GM12875 (cell line): ENCODE results near the gene PCDHB8.
A peak's percentile ranks its signal among the peaks of the same experiment; 100 is the strongest.
"Not testable (repeated sequence)": the region's sequence is repeated elsewhere in the genome, so short reads cannot be mapped to it uniquely, and the experiment has no call there.

Experiments used
- H3K4me3 ChIP-seq: one replicate; pipeline ENCODE4 v1.5.1; 2011; ENCODE audit warnings: low read depth, low read length, control low read depth
- CTCF ChIP-seq: IDR thresholded peaks from 2 replicates; pipeline ENCODE4 v1.5.1; 2011; ENCODE audit warnings: low read depth, mild to moderate bottlenecking, control low read depth, inconsistent platforms, low read length, moderate library complexity, borderline replicate concordance; ENCODE audit not compliant: insufficient read depth

The PCDHB8 gene

DNA sequence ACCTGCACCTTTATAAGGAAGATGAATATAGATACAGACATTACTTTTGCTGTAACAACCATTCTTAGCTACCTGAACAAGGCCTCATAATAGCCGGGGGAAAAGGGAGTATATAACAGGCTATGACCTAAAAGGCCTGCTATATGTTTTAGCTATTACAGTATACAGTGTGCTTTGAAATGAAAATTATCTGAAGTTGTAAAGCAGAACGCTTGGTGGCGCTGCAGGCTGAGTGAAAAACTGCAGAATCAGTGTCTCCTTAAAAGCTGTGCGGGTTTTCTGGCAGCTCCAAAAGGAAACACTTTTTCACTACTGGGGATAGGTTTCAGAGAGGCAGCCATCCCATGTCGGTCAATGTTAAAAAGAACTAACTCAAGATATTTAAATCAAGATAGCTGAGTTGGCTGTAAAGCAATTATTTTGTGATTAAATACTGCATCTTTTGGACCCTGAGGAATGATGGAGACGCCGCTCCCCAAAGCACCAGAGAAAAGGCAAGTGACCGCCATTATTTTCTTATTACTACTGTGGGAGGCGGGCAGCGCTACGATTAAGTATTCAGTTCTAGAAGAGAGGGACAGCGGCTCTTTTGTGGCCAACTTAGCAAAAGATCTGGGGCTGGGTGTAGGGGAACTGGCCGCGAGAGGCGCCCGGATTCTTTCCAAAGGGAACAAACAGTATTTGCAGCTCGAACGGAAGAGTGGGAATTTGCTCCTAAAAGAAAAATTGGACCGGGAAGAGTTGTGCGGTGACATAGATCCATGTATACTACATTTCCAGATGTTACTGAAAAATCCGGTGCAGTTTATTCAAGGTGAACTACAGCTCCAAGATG, 21.8 kb upstream of the PCDHB8 start:
- no peak for TF ChIP-seq CTCF
- H3K4me3 ChIP-seq, result no peak overlapping the region

DNA sequence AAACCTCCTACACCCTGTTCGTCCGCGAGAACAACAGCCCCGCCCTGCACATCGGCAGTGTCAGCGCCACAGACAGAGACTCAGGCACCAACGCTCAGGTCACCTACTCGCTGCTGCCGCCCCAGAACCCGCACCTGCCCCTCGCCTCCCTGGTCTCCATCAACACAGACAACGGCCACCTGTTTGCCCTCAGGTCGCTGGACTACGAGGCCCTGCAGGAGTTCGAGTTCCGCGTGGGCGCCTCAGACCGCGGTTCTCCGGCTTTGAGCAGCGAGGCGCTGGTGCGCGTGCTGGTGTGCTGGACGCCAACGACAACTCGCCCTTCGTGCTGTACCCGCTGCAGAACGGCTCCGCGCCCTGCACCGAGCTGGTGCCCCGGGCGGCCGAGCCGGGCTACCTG, 20.2 kb upstream of the PCDHB8 start:
- not testable (repeated sequence) for H3K4me3 ChIP-seq

DNA sequence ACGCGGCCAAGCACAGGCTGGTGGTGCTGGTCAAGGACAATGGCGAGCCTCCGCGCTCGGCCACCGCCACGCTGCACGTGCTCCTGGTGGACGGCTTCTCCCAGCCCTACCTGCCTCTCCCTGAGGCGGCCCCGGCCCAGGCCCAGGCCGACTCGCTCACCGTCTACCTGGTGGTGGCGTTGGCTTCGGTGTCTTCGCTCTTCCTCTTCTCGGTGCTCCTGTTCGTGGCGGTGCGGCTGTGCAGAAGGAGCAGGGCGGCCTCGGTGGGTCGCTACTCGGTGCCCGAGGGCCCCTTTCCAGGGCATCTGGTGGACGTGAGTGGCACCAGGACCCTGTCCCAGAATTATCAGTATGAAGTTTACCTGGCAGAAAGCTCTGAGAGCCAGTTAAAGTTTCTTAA, 19.7 kb upstream of the PCDHB8 start:
- H3K4me3 ChIP-seq, result not testable (repeated sequence)

DNA sequence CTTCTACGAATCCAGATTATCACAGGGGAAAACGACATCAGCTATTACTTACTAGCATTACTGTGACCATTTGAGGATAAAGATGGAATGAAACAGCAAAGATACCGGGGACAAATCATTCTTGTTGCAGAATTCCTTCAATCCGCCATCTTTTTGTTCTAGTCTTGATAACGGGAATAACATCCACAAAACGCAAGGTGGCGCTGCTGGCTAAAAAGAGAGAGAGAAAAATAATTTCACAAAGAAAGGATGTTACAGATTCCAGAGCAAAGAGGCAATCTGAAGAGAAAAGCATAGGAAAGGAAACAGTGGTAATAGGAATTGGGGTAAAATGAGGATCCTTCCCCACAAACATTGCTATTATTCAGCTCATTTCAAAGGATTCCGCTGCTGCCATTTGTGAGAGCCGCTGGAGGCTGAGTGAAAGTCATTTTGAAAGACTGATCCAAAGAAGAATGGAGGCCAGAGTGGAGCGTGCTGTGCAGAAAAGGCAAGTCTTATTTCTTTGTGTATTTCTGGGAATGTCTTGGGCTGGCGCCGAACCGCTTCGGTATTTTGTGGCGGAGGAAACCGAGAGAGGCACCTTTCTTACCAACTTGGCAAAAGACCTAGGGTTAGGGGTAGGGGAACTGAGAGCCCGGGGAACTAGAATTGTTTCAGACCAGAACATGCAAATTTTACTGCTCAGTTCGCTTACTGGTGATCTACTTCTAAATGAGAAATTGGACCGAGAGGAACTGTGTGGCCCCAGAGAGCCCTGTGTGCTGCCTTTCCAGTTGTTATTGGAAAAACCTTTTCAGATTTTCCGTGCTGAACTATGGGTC, 5.0 kb upstream of the PCDHB8 start, which contains the start of gene PCDHB7:
TSS of gene PCDHB7 (plus strand) at position 264 of the 824 bp plus-strand sequence. CDS start at position 456, 192 bp downstream.
- TF ChIP-seq CTCF, result peak; percentile 10; the same call in 1 of the 2 replicates
- H3K4me3 ChIP-seq, result no peak within 1 kb of the TSS

DNA sequence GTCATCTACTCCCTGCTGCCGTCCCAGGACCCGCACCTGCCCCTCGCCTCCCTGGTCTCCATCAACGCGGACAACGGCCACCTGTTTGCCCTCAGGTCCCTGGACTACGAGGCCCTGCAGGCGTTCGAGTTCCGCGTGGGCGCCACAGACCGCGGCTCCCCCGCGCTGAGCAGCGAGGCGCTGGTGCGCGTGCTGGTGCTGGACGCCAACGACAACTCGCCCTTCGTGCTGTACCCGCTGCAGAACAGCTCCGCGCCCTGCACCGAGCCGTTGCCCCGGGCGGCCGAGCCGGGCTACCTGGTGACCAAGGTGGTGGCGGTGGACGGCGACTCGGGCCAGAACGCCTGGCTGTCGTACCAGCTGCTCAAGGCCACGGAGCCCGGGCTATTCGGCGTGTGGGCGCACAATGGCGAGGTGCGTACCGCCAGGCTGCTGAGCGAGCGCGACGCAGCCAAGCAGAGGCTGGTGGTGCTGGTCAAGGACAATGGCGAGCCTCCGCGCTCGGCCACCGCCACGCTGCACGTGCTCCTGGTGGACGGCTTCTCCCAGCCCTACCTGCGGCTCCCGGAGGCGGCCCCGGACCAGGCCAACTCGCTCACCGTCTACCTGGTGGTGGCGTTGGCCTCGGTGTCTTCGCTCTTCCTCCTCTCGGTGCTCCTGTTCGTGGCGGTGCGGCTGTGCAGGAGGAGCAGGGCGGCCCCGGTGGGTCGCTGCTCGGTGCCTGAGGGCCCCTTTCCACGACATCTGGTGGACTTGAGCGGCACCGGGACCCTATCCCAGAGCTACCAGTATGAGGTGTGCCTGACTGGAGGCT, 3.1 kb upstream of the PCDHB8 start:
- not testable (repeated sequence) for H3K4me3 ChIP-seq

DNA sequence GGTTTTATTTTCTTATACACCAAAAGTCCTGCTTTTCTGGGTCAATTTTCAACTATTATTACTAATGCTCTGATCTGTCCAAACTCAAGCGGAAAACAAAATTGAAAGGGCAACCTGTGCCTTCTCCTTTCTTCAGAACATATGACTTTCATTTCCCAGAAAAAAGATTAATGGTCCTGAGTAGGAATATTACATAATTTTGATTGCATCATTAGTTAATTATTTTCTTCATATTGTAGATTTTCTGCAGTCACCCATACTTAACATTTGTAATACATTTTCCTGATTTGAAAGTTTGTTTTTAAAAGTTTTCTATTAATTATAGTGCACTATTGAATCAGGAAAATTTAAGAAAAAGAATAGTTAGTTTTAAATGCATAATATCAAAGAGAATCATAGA, 1.7 kb upstream of the PCDHB8 start:
- H3K4me3 ChIP-seq, result no peak overlapping the region
- TF ChIP-seq CTCF, result no peak

DNA sequence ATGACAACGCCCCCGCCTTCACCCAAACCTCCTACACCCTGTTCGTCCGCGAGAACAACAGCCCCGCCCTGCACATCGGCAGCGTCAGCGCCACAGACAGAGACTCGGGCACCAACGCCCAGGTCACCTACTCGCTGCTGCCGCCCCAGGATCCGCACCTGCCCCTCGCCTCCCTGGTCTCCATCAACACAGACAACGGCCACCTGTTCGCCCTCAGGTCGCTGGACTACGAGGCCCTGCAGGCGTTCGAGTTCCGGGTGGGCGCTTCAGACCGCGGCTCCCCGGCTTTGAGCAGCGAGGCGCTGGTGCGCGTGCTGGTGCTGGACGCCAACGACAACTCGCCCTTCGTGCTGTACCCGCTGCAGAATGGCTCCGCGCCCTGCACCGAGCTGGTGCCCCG, 1.8 kb downstream of the PCDHB8 start:
- not testable (repeated sequence) for H3K4me3 ChIP-seq

- not testable (repeated sequence) for H3K4me3 ChIP-seq
Observed at GRCh38 chr5:141179876-141180275, 2.3 kb downstream of the PCDHB8 start.

- no peak for TF ChIP-seq CTCF
Observed at GRCh38 chr5:141180313-141180712, 2.7 kb downstream of the PCDHB8 start.

More at GRCh38 chr5:141180313-141180712, 2.7 kb downstream of the PCDHB8 start:
- no peak overlapping the region for H3K4me3 ChIP-seq
